Mammary epithelial cell (primary cell): ENCODE measurements around the gene PHRF1.

Experiments
- EZH2 ChIP-seq: IDR thresholded peaks from 2 replicates; pipeline ENCODE4 v1.6.1; 2012; ENCODE audit warnings: low read length, inconsistent platforms, borderline replicate concordance
- TF ChIP-seq, protein P1 (sequence below), 2 donors: IDR thresholded peaks in 1 of 2; conservative IDR thresholded peaks in 1 of 2; 2 replicates each; pipeline ENCODE4 v1.5.1; 2011 to 2012; ENCODE audit warnings: inconsistent platforms in 2 of 2, low read length in 2 of 2, mild to moderate bottlenecking in 2 of 2, control low read depth in 1 of 2, low read depth in 1 of 2; ENCODE audit not compliant: insufficient read depth in 1 of 2; ENCODE audit errors: extremely low read depth in 1 of 2

DNA sequence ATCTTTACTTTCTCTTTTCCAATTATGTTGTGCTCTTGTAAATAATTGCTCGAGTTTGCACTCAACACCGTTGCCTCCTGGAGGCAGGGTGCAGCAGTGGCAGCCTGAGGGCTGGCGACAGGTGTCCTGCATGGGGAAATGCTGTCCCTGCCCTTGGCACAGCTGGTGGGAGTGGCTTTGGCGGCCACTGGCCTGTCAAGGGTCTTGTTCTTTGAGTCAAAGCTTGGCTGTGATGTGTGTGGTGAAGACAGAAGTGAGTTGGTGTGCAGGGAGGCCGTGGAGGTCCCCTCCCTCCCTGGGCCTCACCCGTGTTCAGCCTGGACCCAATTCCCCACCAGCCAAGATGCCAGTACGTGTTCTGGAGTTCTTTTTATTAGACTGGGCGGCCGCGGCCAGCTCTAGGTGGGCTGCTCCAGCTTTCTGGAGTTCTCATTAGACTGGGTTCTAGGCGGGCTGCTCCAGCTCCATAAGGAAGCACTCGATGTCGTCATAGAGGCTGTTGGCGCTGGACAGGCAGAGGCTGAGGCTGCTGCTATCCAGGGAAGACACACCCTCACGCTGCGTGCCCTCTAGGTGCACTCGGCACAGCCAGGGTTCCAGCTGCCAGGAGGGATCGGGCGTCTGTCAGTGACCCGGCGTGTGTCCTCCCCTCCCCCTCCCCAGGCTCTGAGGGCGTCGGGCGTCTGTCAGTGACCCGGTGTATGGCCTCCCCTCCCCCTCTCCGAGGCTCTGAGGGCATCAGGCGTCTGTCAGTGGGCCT lies 36.1 kb downstream of the PHRF1 start:
- TF ChIP-seq, protein P1, sequence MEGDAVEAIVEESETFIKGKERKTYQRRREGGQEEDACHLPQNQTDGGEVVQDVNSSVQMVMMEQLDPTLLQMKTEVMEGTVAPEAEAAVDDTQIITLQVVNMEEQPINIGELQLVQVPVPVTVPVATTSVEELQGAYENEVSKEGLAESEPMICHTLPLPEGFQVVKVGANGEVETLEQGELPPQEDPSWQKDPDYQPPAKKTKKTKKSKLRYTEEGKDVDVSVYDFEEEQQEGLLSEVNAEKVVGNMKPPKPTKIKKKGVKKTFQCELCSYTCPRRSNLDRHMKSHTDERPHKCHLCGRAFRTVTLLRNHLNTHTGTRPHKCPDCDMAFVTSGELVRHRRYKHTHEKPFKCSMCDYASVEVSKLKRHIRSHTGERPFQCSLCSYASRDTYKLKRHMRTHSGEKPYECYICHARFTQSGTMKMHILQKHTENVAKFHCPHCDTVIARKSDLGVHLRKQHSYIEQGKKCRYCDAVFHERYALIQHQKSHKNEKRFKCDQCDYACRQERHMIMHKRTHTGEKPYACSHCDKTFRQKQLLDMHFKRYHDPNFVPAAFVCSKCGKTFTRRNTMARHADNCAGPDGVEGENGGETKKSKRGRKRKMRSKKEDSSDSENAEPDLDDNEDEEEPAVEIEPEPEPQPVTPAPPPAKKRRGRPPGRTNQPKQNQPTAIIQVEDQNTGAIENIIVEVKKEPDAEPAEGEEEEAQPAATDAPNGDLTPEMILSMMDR (conservative IDR thresholded peaks at IDR 0.05 in 1 of 2, IDR thresholded peaks at IDR 0.05 in 1 of 2; ENCODE audit: extremely low read depth in 1 of 2, insufficient read depth in 1 of 2, low read depth in 1 of 2, low read length in 2 of 2), result peak; percentile 24 to 26
- no peak for TF ChIP-seq EZH2
